Measurements from ENCODE around the gene SOX11. TPM values are rescaled to one million over a fixed set of nuclear protein-coding genes. Genes with fewer than 3 reads are reported as not detected.

The SOX11 gene
- polyA plus RNA-seq, 12 donors = 16.3 to 299 (median 26.9) TPM

DNA sequence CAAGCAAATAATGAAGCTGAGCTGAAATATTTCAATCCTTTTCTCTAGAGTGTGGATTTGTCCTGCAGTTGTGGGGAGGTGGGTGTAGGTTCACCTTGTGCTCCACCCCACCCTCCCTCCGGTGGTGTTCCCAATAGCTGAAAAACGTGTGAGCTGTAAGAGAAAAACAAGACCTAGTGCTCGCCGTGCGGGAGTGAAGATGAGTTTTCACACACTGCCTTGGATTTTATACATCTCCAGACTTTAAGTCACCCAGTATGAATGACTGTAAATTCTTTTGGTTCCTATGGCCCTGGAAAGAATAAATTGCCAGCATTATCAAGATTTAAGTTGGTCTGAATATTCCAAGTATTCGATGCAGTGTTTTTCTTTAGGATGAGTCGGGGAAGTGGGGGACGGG, 1.9 kb upstream of the SOX11 start:
- no peak for DNase-seq

- no peak for DNase-seq
Measured at GRCh38 chr2:5690718-5691220, 1.4 kb upstream of the SOX11 start.

DNA sequence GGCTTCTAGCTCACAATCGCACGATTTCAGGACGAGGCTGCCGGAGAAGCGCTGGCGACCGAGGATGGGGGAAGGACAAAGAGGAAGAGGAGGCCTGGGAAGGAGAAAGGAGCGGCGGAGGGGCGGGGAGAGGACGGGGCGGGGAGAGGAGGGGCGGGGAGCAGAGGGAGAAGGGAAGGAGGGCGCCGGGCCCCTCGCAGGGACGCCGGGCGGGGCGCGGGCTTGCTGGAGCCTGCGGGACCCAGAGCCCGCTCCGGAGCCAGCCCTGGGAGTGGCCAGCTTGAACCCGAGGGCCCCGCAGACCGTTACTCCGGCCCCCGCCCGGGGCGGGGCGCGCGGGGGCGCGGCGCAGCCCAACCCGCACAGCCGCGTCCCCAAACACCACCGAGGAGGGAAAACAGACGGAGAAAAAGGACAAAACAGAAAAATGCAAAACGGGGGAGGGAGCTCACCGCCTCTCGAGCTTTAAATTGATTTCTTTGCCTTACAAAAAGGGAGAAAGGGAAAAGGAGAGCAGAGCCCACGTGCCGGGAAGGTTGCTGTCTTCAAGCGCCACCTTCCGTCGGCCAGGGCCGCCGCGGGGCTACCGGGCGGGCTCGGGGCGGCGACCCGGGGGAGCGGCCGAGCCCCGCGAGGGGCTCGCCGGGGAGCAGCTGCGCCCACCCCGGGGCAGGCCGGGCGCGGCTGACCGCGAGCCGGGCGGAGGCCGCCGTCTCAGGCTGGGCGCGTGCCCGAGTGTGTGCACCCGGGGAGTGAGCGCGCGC, 781 bp upstream of the SOX11 start:
- peak; percentile 50 for DNase-seq

- DNase-seq = peak; percentile 64
Measured at GRCh38 chr2:5692561-5693286, 540 bp downstream of the SOX11 start.

DNA sequence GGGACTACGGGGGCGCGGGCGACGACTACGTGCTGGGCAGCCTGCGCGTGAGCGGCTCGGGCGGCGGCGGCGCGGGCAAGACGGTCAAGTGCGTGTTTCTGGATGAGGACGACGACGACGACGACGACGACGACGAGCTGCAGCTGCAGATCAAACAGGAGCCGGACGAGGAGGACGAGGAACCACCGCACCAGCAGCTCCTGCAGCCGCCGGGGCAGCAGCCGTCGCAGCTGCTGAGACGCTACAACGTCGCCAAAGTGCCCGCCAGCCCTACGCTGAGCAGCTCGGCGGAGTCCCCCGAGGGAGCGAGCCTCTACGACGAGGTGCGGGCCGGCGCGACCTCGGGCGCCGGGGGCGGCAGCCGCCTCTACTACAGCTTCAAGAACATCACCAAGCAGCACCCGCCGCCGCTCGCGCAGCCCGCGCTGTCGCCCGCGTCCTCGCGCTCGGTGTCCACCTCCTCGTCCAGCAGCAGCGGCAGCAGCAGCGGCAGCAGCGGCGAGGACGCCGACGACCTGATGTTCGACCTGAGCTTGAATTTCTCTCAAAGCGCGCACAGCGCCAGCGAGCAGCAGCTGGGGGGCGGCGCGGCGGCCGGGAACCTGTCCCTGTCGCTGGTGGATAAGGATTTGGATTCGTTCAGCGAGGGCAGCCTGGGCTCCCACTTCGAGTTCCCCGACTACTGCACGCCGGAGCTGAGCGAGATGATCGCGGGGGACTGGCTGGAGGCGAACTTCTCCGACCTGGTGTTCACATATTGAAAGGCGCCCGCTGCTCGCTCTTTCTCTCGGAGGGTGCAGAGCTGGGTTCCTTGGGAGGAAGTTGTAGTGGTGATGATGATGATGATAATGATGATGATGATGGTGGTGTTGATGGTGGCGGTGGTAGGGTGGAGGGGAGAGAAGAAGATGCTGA, 1.4 kb downstream of the SOX11 start:
- DNase-seq = peak; percentile 48

- DNase-seq = peak; percentile 42
Measured at GRCh38 chr2:5694306-5694705, 2.1 kb downstream of the SOX11 start.

GRCh38 chr2:5695654-5696403, 3.6 kb downstream of the SOX11 start:
- DNase-seq = peak; percentile 58

- DNase-seq = peak; percentile 31
Measured at GRCh38 chr2:5696404-5696944, 4.3 kb downstream of the SOX11 start.

- peak; percentile 74 for DNase-seq
Measured at GRCh38 chr2:5696945-5697521, 4.8 kb downstream of the SOX11 start.

DNA sequence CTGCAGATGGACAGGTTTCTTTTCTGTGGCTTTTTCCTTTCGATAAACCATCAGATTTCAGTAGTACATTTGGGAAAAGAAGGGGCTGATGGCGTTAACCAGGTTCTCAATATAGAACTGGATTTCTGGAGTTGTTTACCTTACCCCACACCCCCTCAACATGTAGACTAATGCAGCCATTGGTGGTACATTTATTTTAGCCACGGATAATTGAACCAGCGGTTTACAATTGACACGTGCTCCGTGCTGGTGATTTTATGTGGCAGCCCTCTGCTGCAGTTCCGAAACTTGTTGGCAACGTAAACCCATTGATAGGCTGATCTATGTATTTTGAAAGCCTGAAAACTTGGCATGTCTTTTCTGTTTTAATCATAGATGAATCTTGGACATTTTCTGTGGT, 5.4 kb downstream of the SOX11 start:
- no peak for DNase-seq

GRCh38 chr2:5698134-5698533, 6.0 kb downstream of the SOX11 start:
- no peak for DNase-seq

- no peak for DNase-seq
Measured at GRCh38 chr2:5699963-5700362, 7.8 kb downstream of the SOX11 start.

DNA sequence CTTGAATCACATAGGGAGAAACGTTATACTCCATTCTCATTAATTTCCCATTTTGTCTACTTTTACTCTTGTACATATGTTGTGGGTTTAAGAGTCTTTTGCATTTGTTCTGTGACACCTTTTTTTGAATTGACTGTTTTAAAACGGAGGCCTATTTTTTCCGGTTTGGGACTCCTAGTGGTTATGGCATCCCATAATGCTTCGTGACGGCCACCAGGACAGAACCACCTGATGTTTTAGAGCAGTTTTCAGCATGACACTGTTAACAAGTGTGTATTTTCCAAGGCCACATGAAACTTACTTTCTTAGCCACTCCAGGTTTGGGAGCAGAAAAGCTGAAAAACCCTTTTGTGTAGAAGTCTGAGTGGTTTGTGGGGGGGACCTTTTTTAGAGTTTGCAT, 8.4 kb downstream of the SOX11 start:
- DNase-seq = no peak

- DNase-seq = no peak
Measured at GRCh38 chr2:5701266-5701665, 9.1 kb downstream of the SOX11 start.

GRCh38 chr2:5703166-5703565, 11.0 kb downstream of the SOX11 start:
- DNase-seq = no peak

GRCh38 chr2:5705490-5705889, 13.3 kb downstream of the SOX11 start:
- no peak for DNase-seq

GRCh38 chr2:5706717-5707455, 14.7 kb downstream of the SOX11 start:
- DNase-seq = no peak

DNA sequence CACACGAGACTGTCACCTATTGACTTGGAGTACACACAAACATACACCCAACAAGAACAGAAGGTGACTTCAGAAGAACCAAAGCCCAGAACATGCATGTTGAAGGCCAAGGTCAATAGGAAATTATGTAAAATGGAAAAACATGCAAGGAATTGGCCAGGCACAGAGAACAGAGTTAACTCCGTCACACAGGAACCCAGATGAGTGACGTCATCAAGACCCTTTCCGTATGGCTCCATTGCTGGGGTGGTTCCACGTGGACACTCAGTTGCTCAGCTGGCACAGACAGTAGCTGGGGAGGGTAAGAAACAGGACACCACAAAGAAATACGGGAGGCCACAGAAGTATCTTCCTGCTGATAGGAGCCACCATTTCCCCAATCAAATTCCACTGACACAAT, 18.4 kb downstream of the SOX11 start:
- no peak for DNase-seq

DNA sequence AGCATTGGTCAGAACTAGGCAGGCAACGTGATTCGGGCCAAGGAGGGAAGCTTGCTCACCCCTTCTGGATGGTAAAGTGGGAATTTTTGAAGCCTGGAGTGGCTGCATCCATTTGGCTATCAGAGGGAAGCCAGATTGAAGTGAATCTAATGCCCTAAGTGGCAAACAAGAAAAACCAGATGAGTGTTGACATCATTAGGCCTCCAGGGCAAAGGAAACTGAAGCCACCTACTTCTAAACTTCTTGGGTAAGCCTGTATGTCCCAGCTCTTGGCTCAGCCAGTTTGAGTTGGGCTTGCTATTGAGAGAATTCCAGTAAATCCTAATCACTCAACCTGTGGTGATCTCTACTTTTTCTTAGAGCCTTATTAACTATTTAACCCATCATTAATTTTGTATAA, 20.9 kb downstream of the SOX11 start:
- DNase-seq = no peak

Measured in muscle of arm (tissue), 12 donors.